ENCODE data around the gene NR5A1. TPM values are rescaled to one million over a fixed set of nuclear protein-coding genes. Genes with fewer than 3 reads are reported as not detected.

NR5A1 gene
- total RNA-seq, 1 experiment from 2014 or later = 0.09 TPM

- H3K9me3 Mint-ChIP-seq (ENCODE audit: unreplicated experiment) = no peaks in the 10 kb centered on the region
- no peak overlapping the region for H3K4me3 Mint-ChIP-seq (ENCODE audit: unreplicated experiment)
- no peak overlapping the region for H3K4me3 ChIP-seq (ENCODE audit: low read depth, low read length)
- DNase-seq = no peak
- H3K36me3 Mint-ChIP-seq (ENCODE audit: insufficient read depth, unreplicated experiment) = peaks cover 12% of the 10 kb centered on the region
- no peaks in the 10 kb centered on the region for H3K27me3 Mint-ChIP-seq (ENCODE audit: insufficient read depth, unreplicated experiment)
- H3K4me1 ChIP-seq = no peaks in the 10 kb centered on the region
- H3K4me1 Mint-ChIP-seq (ENCODE audit: low read depth, unreplicated experiment) = peaks cover 7% of the 10 kb centered on the region
- H3K9me3 ChIP-seq = no peaks in the 10 kb centered on the region
- POLR2A ChIA-PET = no interaction called here
- H3K27me3 ChIP-seq (replicated peaks; ENCODE audit: control insufficient read depth, insufficient read depth, low read length) = no peaks in the 10 kb centered on the region
- no peak for TF ChIP-seq CTCF (IDR thresholded peaks at IDR 0.05; ENCODE audit: insufficient read depth in 1 of 2, low read depth in 1 of 2, low read length in 1 of 2, severe bottlenecking in 1 of 2, unreplicated experiment in 1 of 2)
- BruUV-seq (replicated peaks) = no TSS peak
- H3K27ac Mint-ChIP-seq (ENCODE audit: unreplicated experiment) = no peak overlapping the region
- H3K36me3 ChIP-seq (ENCODE audit: control insufficient read depth, insufficient read depth, low read length) = no peaks in the 10 kb centered on the region
- intact Hi-C loops (cut with micrococcal nuclease; ENCODE audit: unreplicated experiment) = no loop called here
- CTCF ChIA-PET = no interaction called here
Observed at GRCh38 chr9:124514874-124515273, 7.7 kb upstream of the NR5A1 start.

- Histone ChIP-seq H3K9me3 (no peaks in the 10 kb centered on the region), H3K36me3 (ENCODE audit: control insufficient read depth, insufficient read depth, low read length) (no peaks in the 10 kb centered on the region), H3K4me3 (ENCODE audit: low read depth, low read length) (no peak overlapping the region), H3K27me3 (replicated peaks; ENCODE audit: control insufficient read depth, insufficient read depth, low read length) (no peaks in the 10 kb centered on the region), H3K4me1 (no peaks in the 10 kb centered on the region)
- intact Hi-C loops (cut with micrococcal nuclease; ENCODE audit: unreplicated experiment) = no loop called here
- ChIA-PET CTCF (no interaction called here), POLR2A (no interaction called here)
- DNase-seq = no peak
- Mint-ChIP-seq H3K27ac (ENCODE audit: unreplicated experiment) (no peak overlapping the region), H3K4me3 (ENCODE audit: unreplicated experiment) (no peak overlapping the region), H3K4me1 (ENCODE audit: low read depth, unreplicated experiment) (peaks cover 6% of the 10 kb centered on the region), H3K27me3 (ENCODE audit: insufficient read depth, unreplicated experiment) (no peaks in the 10 kb centered on the region), H3K36me3 (ENCODE audit: insufficient read depth, unreplicated experiment) (peaks cover 9% of the 10 kb centered on the region), H3K9me3 (ENCODE audit: unreplicated experiment) (no peaks in the 10 kb centered on the region)
- no TSS peak for BruUV-seq (replicated peaks)
- no peak for TF ChIP-seq CTCF (IDR thresholded peaks at IDR 0.05; ENCODE audit: insufficient read depth in 1 of 2, low read depth in 1 of 2, low read length in 1 of 2, severe bottlenecking in 1 of 2, unreplicated experiment in 1 of 2)
Observed at GRCh38 chr9:124514125-124514524, 6.9 kb upstream of the NR5A1 start.

- intact Hi-C loops (cut with micrococcal nuclease; ENCODE audit: unreplicated experiment) = no loop called here
- Mint-ChIP-seq H3K27ac (ENCODE audit: unreplicated experiment) (peak overlapping the region; percentile 2), H3K9me3 (ENCODE audit: unreplicated experiment) (no peaks in the 10 kb centered on the region), H3K4me3 (ENCODE audit: unreplicated experiment) (no peak overlapping the region), H3K4me1 (ENCODE audit: low read depth, unreplicated experiment) (peaks cover 6% of the 10 kb centered on the region), H3K36me3 (ENCODE audit: insufficient read depth, unreplicated experiment) (peaks cover 9% of the 10 kb centered on the region), H3K27me3 (ENCODE audit: insufficient read depth, unreplicated experiment) (no peaks in the 10 kb centered on the region)
- POLR2A ChIA-PET = no interaction called here
- Histone ChIP-seq H3K4me3 (ENCODE audit: low read depth, low read length) (no peak overlapping the region), H3K9me3 (no peaks in the 10 kb centered on the region), H3K27me3 (replicated peaks; ENCODE audit: control insufficient read depth, insufficient read depth, low read length) (no peaks in the 10 kb centered on the region), H3K36me3 (ENCODE audit: control insufficient read depth, insufficient read depth, low read length) (no peaks in the 10 kb centered on the region), H3K4me1 (no peaks in the 10 kb centered on the region)
- no peak for TF ChIP-seq CTCF (IDR thresholded peaks at IDR 0.05; ENCODE audit: insufficient read depth in 1 of 2, low read depth in 1 of 2, low read length in 1 of 2, severe bottlenecking in 1 of 2, unreplicated experiment in 1 of 2)
- CTCF ChIA-PET = no interaction called here
- no peak for DNase-seq
- BruUV-seq (replicated peaks) = no TSS peak
Observed at GRCh38 chr9:124513376-124513994, 6.3 kb upstream of the NR5A1 start.

All from Caco-2 (cell line).